SU-DHL-6 (cell line): ENCODE data around the gene CCNF.

Experiments used
- H2AFZ ChIP-seq: fragments of 200-600 bp; sonication (generic); 2 replicates; pipeline ENCODE4 v1.6.1; 2014; ENCODE audit warnings: low read depth, mild to moderate bottlenecking, moderate library complexity, mixed read lengths, antibody characterized with exemption, low read length; ENCODE audit not compliant: severe bottlenecking
- H3F3A ChIP-seq: fragments of 200-600 bp; shearing (Covaris generic); 2 replicates; pipeline ENCODE4 v1.6.0; 2016; ENCODE audit warnings: antibody characterized with exemption, mild to moderate bottlenecking; ENCODE audit not compliant: insufficient read depth
- H3K27ac ChIP-seq: fragments of 200-600 bp; sonication (generic); 2 replicates; pipeline ENCODE4 v1.5.1; 2016; ENCODE audit warnings: low read depth, mild to moderate bottlenecking, low read length, moderate library complexity, mixed read lengths
- H3K27me3 ChIP-seq: fragments of 200-600 bp; sonication (generic), shearing (Covaris generic); 2 replicates; pipeline ENCODE4 v1.6.0; 2014; ENCODE audit warnings: mild to moderate bottlenecking, low read length
- H3K36me3 ChIP-seq: fragments of 200-600 bp; sonication (generic); 2 replicates; pipeline ENCODE4 v1.6.1; 2014; ENCODE audit warnings: mild to moderate bottlenecking, low read length, mixed read lengths
- H3K4me2 ChIP-seq: fragments of 300-600, 200-600 bp; shearing (Covaris generic), sonication (generic); 2 replicates; pipeline ENCODE4 v1.6.0; 2014; ENCODE audit warnings: low read length, low read depth, mild to moderate bottlenecking; ENCODE audit not compliant: poor library complexity, severe bottlenecking
- H3K4me3 ChIP-seq: fragments of 200-600 bp; sonication (generic); 2 replicates; pipeline ENCODE4 v1.5.1; 2014; ENCODE audit warnings: antibody characterized with exemption, low read length, mild to moderate bottlenecking, mixed read lengths; ENCODE audit not compliant: insufficient read depth, poor library complexity, severe bottlenecking
- H3K79me2 ChIP-seq: fragments of 200-600 bp; sonication (generic); 2 replicates; pipeline ENCODE4 v1.6.1; 2014; ENCODE audit warnings: mild to moderate bottlenecking, low read length, moderate library complexity; ENCODE audit not compliant: insufficient read depth
- H3K9ac ChIP-seq: fragments of 200-600 bp; sonication (generic); 2 replicates; pipeline ENCODE4 v1.7.0; 2014; ENCODE audit warnings: mild to moderate bottlenecking, low read length
- H3K9me2 ChIP-seq: fragments of 200-600 bp; sonication (generic); replicated peaks from 2 replicates; pipeline ENCODE4 v1.6.1; 2014; ENCODE audit warnings: low read length; ENCODE audit not compliant: insufficient read depth
- H3K9me3 ChIP-seq: fragments of 200-600 bp; sonication (generic); 2 replicates; pipeline ENCODE4 v1.6.1; 2014; ENCODE audit warnings: low read length, mixed read lengths; ENCODE audit not compliant: insufficient read depth
- H4K20me1 ChIP-seq: fragments of 200-600 bp; sonication (generic); 2 replicates; pipeline ENCODE4 v1.6.1; 2014; ENCODE audit warnings: low read depth, mild to moderate bottlenecking, antibody characterized with exemption, low read length, moderate library complexity, mixed read lengths
- CTCF ChIP-seq: fragments of 200-600 bp; sonication (generic); IDR thresholded peaks from one replicate; pipeline ENCODE4 v1.5.1; 2017; ENCODE audit warnings: antibody characterized with exemption, mild to moderate bottlenecking, low read length, moderate library complexity; ENCODE audit not compliant: insufficient read depth, poor library complexity, severe bottlenecking
- EZH2phosphoT487 ChIP-seq: fragments of 200-600 bp; sonication (generic), shearing (Covaris generic); conservative IDR thresholded peaks from 2 replicates; pipeline ENCODE4 v1.6.1; 2018; ENCODE audit warnings: mild to moderate bottlenecking, antibody characterized with exemption, low read length, moderate library complexity, mixed read lengths

Gene CCNF

DNA sequence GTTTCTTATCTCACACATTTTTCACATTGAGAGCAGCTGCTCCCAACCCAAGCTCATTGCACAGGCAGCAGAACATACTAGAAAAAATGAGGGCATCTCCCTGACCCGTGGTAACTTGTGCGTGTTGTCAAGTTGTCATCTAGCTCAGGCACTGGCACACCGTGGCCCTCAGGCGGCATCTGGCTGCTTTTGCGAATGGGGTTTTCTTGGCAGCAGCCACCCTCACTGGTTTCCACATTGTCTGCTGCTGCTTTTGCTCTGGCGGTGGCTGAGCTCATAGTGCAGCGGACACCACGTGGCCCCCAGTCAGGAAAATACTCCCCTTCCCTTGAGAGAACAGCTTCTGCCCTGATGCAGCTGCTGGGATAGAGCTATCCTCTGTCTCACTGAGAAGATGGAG, 21.3 kb downstream of the CCNF start:
- H3K9me3 ChIP-seq = no peaks in the 10 kb centered on the region
- H2AFZ ChIP-seq = no peak overlapping the region
- H3K4me2 ChIP-seq = no peak overlapping the region
- H3K4me3 ChIP-seq = no peak overlapping the region
- no peaks in the 10 kb centered on the region for H3K9me2 ChIP-seq
- no peaks in the 10 kb centered on the region for H3K27me3 ChIP-seq
- no peaks in the 10 kb centered on the region for H3K79me2 ChIP-seq
- no peaks in the 10 kb centered on the region; the same call in 1 of the 2 replicates for H4K20me1 ChIP-seq
- no peak overlapping the region for H3K9ac ChIP-seq
- H3K36me3 ChIP-seq = peaks cover 15% of the 10 kb centered on the region; the same call in 1 of the 2 replicates
- TF ChIP-seq EZH2phosphoT487 (no peak), CTCF (no peak)
- H3K27ac ChIP-seq = no peak overlapping the region
- H3F3A ChIP-seq = no peaks in the 10 kb centered on the region

- Histone ChIP-seq H3K9ac (no peak overlapping the region), H3K4me3 (no peak overlapping the region), H4K20me1 (no peaks in the 10 kb centered on the region; the same call in 1 of the 2 replicates), H3K27ac (no peak overlapping the region), H3K36me3 (peaks cover 15% of the 10 kb centered on the region; the same call in 1 of the 2 replicates), H2AFZ (no peak overlapping the region), H3K9me3 (no peaks in the 10 kb centered on the region), H3K4me2 (no peak overlapping the region), H3K9me2 (no peaks in the 10 kb centered on the region), H3K27me3 (no peaks in the 10 kb centered on the region), H3F3A (no peaks in the 10 kb centered on the region), H3K79me2 (no peaks in the 10 kb centered on the region)
- TF ChIP-seq EZH2phosphoT487 (no peak), CTCF (no peak)
Measured at GRCh38 chr16:2450975-2451381, 21.7 kb downstream of the CCNF start.

- no peaks in the 10 kb centered on the region for H3F3A ChIP-seq
- no peak overlapping the region for H2AFZ ChIP-seq
- peaks cover 11% of the 10 kb centered on the region; the same call in 1 of the 2 replicates for H3K36me3 ChIP-seq
- H3K4me2 ChIP-seq = no peak overlapping the region
- TF ChIP-seq CTCF (no peak), EZH2phosphoT487 (no peak)
- H3K9ac ChIP-seq = no peak overlapping the region
- no peaks in the 10 kb centered on the region for H3K9me2 ChIP-seq
- H4K20me1 ChIP-seq = no peaks in the 10 kb centered on the region; the same call in 1 of the 2 replicates
- H3K27me3 ChIP-seq = no peaks in the 10 kb centered on the region
- no peaks in the 10 kb centered on the region for H3K9me3 ChIP-seq
- H3K27ac ChIP-seq = no peak overlapping the region
- no peaks in the 10 kb centered on the region for H3K79me2 ChIP-seq
- H3K4me3 ChIP-seq = no peak overlapping the region
Measured at GRCh38 chr16:2451851-2452320, 22.6 kb downstream of the CCNF start.
